ENCODE measurements around the gene MRPL20. TPM values are rescaled to one million over a fixed set of nuclear protein-coding genes. Genes with fewer than 3 reads are reported as not detected.

Gene MRPL20
- polyA plus RNA-seq, 1 donor (not counting 4 experiments of a cell fraction or from before 2014, with no cell fraction given), result 133 TPM

DNA sequence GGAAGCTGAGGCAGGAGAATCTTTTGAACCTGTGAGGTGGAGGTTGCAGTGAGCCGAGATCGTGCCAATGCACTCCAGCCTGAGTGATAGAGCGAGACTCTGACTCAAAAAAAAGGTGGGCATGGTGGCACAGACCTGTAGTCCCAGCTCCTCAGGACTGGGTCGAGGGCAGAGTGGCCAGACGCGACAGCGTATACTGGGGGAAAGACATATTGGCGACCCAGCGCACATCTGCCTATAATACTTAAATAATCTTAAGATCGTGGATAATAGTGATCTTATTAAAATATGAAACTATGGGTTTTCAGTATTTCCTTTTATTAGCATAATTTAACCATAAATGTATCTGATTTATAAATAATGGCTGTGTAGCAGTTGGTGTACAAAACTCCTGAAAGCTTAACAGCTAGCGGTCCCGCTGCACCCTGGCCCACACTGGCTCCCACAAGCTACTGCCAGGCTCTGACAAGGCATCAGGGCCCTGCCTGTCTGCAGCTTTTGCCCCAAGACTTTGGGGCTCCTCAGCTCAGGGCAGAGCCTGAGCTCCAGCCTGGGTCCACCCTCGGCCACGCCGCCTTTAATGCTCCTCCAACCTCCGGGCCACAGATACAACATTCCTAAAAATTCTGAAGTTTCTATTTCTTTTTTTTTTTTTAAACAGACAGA is 29.4 kb downstream of the MRPL20 start:
- Histone ChIP-seq H3K27me3 (ENCODE audit: control insufficient read depth, extremely low read depth, insufficient read depth, low read length) (no peaks in the 10 kb centered on the region), H3K4me2 (ENCODE audit: control insufficient read depth, extremely low read depth, insufficient read depth, low read depth, low read length) (no peak overlapping the region), H4K20me1 (ENCODE audit: control insufficient read depth, extremely low read depth, insufficient read depth, low read length) (no peaks in the 10 kb centered on the region), H3K4me1 (ENCODE audit: control insufficient read depth, extremely low read depth, insufficient read depth, low read length) (peaks cover 12% of the 10 kb centered on the region), H3K9me1 (ENCODE audit: control insufficient read depth, extremely low read depth, insufficient read depth, low read length) (no peaks in the 10 kb centered on the region), H2AFZ (ENCODE audit: control insufficient read depth, low read length) (no peak overlapping the region), H3K27ac (ENCODE audit: control insufficient read depth, insufficient read depth, low read length) (no peak overlapping the region), H3K4me3 (ENCODE audit: control insufficient read depth in 2 of 3, extremely low read depth in 1 of 3, insufficient read depth in 2 of 3, low read depth in 1 of 3, low read length in 3 of 3) (no peak overlapping the region), H3K9ac (ENCODE audit: control insufficient read depth, extremely low read depth, insufficient read depth, low read length) (no peak overlapping the region), H3K9me3 (ENCODE audit: control insufficient read depth, low read depth, low read length) (no peaks in the 10 kb centered on the region), H3K79me2 (ENCODE audit: control insufficient read depth, insufficient read depth, low read length) (peaks cover 22% of the 10 kb centered on the region), H3K36me3 (ENCODE audit: control insufficient read depth in 2 of 2, extremely low read depth in 1 of 2, insufficient read depth in 2 of 2, low read length in 2 of 2) (peaks cover 0 to 17% of the 10 kb centered on the region in 2 experiments)
- DNase-seq (ENCODE audit: low read depth, low spot score) (no peak), FAIRE-seq (no peak)
- dilution Hi-C loops (cut with MboI; ENCODE audit: extremely low pct_ligation_motif_present, low sequenced_read_pairs), result no loop called here
- TF ChIP-seq, protein P1, sequence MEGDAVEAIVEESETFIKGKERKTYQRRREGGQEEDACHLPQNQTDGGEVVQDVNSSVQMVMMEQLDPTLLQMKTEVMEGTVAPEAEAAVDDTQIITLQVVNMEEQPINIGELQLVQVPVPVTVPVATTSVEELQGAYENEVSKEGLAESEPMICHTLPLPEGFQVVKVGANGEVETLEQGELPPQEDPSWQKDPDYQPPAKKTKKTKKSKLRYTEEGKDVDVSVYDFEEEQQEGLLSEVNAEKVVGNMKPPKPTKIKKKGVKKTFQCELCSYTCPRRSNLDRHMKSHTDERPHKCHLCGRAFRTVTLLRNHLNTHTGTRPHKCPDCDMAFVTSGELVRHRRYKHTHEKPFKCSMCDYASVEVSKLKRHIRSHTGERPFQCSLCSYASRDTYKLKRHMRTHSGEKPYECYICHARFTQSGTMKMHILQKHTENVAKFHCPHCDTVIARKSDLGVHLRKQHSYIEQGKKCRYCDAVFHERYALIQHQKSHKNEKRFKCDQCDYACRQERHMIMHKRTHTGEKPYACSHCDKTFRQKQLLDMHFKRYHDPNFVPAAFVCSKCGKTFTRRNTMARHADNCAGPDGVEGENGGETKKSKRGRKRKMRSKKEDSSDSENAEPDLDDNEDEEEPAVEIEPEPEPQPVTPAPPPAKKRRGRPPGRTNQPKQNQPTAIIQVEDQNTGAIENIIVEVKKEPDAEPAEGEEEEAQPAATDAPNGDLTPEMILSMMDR (optimal IDR thresholded peaks at IDR 0.05 in 1 of 3, IDR thresholded peaks at IDR 0.05 in 1 of 3, conservative IDR thresholded peaks at IDR 0.05 in 1 of 3; ENCODE audit: extremely low read depth in 1 of 3, insufficient read depth in 2 of 3, low read length in 3 of 3), result no peak
- TF ChIP-seq EZH2 (IDR thresholded peaks at IDR 0.05; ENCODE audit: low read length), result no peak

DNA sequence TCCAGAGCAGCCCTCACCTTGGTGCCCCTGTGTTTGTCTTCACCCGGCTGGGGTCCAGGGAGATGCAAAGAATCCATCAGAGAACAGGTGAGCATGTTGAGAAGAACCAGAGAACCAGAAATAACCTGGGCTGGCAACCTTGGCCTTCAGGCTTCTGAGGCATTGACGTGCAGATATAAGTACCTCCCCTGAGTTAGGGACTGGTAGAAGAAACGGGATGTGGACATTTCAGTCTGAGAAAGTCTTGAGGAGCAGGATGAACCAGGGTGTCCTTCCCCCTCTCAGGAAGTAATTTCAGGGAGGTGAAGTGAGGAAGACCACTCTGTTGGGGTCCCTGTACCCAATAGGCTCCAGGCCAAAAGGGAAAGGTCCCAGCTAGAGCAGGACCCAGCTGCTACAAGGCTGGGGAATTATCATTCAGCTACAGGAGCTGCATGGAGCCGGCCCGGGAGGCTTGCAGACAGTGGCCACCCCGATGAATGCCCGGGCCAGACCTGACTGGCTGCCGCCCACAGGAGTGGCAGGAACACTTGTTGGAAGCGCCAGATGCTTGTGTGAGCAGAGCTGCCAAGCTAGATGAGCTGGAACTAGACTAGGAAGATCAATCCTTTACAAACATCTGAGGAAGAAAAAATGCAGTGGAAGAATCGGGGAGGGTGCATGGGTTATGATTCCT is 30.4 kb downstream of the MRPL20 start:
- Histone ChIP-seq H3K27ac (ENCODE audit: control insufficient read depth, insufficient read depth, low read length) (no peak overlapping the region), H3K27me3 (ENCODE audit: control insufficient read depth, extremely low read depth, insufficient read depth, low read length) (no peaks in the 10 kb centered on the region), H3K4me1 (ENCODE audit: control insufficient read depth, extremely low read depth, insufficient read depth, low read length) (peaks cover 12% of the 10 kb centered on the region), H3K4me3 (ENCODE audit: control insufficient read depth in 2 of 3, extremely low read depth in 1 of 3, insufficient read depth in 2 of 3, low read depth in 1 of 3, low read length in 3 of 3) (no peak overlapping the region), H3K9me1 (ENCODE audit: control insufficient read depth, extremely low read depth, insufficient read depth, low read length) (no peaks in the 10 kb centered on the region), H3K36me3 (ENCODE audit: control insufficient read depth in 2 of 2, extremely low read depth in 1 of 2, insufficient read depth in 2 of 2, low read length in 2 of 2) (peaks cover under 1 to 18% of the 10 kb centered on the region in 2 experiments), H3K9me3 (ENCODE audit: control insufficient read depth, low read depth, low read length) (no peaks in the 10 kb centered on the region), H2AFZ (ENCODE audit: control insufficient read depth, low read length) (no peak overlapping the region), H4K20me1 (ENCODE audit: control insufficient read depth, extremely low read depth, insufficient read depth, low read length) (no peaks in the 10 kb centered on the region), H3K79me2 (ENCODE audit: control insufficient read depth, insufficient read depth, low read length) (peaks cover 26% of the 10 kb centered on the region), H3K9ac (ENCODE audit: control insufficient read depth, extremely low read depth, insufficient read depth, low read length) (no peak overlapping the region), H3K4me2 (ENCODE audit: control insufficient read depth, extremely low read depth, insufficient read depth, low read depth, low read length) (no peak overlapping the region)
- TF ChIP-seq EZH2 (IDR thresholded peaks at IDR 0.05; ENCODE audit: low read length), result no peak
- TF ChIP-seq, protein P1 (optimal IDR thresholded peaks at IDR 0.05 in 1 of 3, IDR thresholded peaks at IDR 0.05 in 1 of 3, conservative IDR thresholded peaks at IDR 0.05 in 1 of 3; ENCODE audit: extremely low read depth in 1 of 3, insufficient read depth in 2 of 3, low read length in 3 of 3), result no peak
- dilution Hi-C loops (cut with MboI; ENCODE audit: extremely low pct_ligation_motif_present, low sequenced_read_pairs), result no loop called here
- FAIRE-seq, result no peak
- DNase-seq (ENCODE audit: low read depth, low spot score), result no peak

All from keratinocyte (primary cell).